Omental fat pad (tissue), 4 donors: Measurements from ENCODE around the gene C8A. TPM values are rescaled to one million over a fixed set of nuclear protein-coding genes. Genes with fewer than 3 reads are reported as not detected.

Experiments
- ATAC-seq: fragments of 150-250 bp; one replicate; pipeline ENCODE4 v1.9.1; 2016; ENCODE audit warnings: mild to moderate bottlenecking, moderate library complexity; ENCODE audit not compliant: low FRiP score
- DNase-seq: peaks from one replicate; pipeline ENCODE4 v3.0.0-alpha.2; 2019; ENCODE audit warnings: low spot score
- total RNA-seq, 4 donors: library from RNA; depleted of rRNA; stranded (reverse); fragments of >200 nt; gene quantifications; one replicate each; pipeline ENCODE4 v1.1.0, GENCODE V29; 2016
- TF ChIP-seq, protein P1 (sequence below), 3 donors: fragments of 450-650 bp; IDR thresholded peaks; one replicate each; pipeline ENCODE4 v1.5.1; 2016 to 2017; ENCODE audit warnings: antibody characterized with exemption in 3 of 3, mild to moderate bottlenecking in 3 of 3, moderate library complexity in 2 of 3

Gene C8A
- total RNA-seq, 4 donors from 2014 or later, result not detected

GRCh38 chr1:56874689-56875088 lies 20.1 kb downstream of the C8A start:
- TF ChIP-seq, protein P1, sequence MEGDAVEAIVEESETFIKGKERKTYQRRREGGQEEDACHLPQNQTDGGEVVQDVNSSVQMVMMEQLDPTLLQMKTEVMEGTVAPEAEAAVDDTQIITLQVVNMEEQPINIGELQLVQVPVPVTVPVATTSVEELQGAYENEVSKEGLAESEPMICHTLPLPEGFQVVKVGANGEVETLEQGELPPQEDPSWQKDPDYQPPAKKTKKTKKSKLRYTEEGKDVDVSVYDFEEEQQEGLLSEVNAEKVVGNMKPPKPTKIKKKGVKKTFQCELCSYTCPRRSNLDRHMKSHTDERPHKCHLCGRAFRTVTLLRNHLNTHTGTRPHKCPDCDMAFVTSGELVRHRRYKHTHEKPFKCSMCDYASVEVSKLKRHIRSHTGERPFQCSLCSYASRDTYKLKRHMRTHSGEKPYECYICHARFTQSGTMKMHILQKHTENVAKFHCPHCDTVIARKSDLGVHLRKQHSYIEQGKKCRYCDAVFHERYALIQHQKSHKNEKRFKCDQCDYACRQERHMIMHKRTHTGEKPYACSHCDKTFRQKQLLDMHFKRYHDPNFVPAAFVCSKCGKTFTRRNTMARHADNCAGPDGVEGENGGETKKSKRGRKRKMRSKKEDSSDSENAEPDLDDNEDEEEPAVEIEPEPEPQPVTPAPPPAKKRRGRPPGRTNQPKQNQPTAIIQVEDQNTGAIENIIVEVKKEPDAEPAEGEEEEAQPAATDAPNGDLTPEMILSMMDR (IDR thresholded peaks at IDR 0.05), result no peak
- ATAC-seq (no peak), DNase-seq (no peak)

DNA sequence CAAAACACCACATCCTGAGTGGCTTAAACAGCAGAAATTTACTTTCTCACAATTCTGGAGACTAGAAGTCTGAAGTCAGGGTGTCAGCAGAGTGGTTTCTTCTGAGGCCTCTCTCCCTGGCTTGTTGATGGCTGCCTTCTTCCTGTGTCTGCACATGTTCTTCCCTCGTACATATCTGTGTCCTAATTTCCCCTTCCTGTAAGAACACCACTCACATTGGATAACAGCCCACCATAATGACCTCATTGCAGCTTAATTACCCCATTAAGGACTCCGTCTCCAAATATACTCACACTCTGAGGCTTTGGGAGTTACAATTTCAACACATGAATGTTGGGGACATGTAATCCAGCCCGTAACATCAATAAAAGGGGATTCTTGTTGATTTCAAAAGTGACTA lies 23.4 kb downstream of the C8A start:
- DNase-seq, result no peak
- no peak for ATAC-seq
- TF ChIP-seq, protein P1 (IDR thresholded peaks at IDR 0.05), result no peak

GRCh38 chr1:56880774-56881173 lies 26.2 kb downstream of the C8A start:
- TF ChIP-seq, protein P1 (IDR thresholded peaks at IDR 0.05), result no peak
- ATAC-seq, result no peak
- DNase-seq, result no peak

- no peak for ATAC-seq
- TF ChIP-seq, protein P1 (IDR thresholded peaks at IDR 0.05), result no peak
Observed at GRCh38 chr1:56881417-56881816, 26.8 kb downstream of the C8A start.

GRCh38 chr1:56890229-56890628 lies 35.6 kb downstream of the C8A start:
- no peak for ATAC-seq
- TF ChIP-seq, protein P1 (IDR thresholded peaks at IDR 0.05), result no peak
- no peak for DNase-seq

More at GRCh38 chr1:56881417-56881816, 26.8 kb downstream of the C8A start:
- no peak for DNase-seq

GRCh38 chr1:56894014-56894413 lies 39.4 kb downstream of the C8A start:
- TF ChIP-seq, protein P1 (IDR thresholded peaks at IDR 0.05), result no peak
- DNase-seq (no peak), ATAC-seq (no peak)

DNA sequence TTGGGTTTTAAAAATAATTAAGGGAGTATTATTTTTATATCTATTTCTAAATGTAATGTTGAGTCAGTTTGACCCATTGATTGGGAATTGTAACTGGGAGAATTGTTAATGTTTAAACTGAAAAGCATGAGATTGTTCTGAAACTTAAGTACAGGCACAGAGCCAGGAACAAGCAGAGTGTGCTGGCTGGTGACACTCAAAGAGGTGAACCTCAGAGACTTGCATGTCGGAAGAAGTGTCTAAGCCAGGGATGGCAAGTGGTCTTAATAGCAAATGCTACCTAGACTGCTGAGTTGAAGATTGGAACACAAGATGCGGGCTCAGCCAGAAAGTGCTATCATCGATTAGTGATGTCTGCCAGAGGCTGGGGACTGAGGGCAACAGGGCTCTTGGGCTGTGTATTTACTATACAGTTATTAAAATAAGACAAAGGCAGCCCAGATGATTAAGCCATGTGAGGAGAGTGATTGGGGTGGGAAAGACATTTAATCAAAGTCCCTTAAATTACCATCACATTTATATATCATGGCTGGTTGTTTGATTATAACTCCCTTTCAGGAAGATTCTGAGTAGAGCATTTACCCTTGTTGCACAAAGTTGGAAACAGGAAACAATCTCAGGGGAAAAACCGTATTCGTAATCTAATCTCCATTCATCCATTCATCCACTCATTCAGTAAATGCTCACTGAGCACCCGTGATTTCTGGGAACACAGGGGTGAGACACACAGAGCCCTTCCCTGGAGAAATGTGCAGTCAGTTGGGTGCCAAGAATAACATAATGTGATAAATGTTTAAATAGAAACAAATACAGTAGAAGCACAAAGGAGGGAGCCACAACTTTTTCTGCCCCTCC lies 42.8 kb downstream of the C8A start:
- peak; percentile 73 for ATAC-seq
- TF ChIP-seq, protein P1 (IDR thresholded peaks at IDR 0.05), result no peak
- DNase-seq, result no peak
